GM18858 (cell line): ENCODE results near the gene RARA.
"Not testable (repeated sequence)": the region's sequence is repeated elsewhere in the genome, so short reads cannot be mapped to it uniquely, and the experiment has no call there.

Experiments
- ATAC-seq: cut with Tn5 transposase; IDR thresholded peaks from one replicate; pipeline ENCODE4 v1.9.1; 2021; ENCODE audit not compliant: unreplicated experiment

The RARA gene

GRCh38 chr17:40373999-40374398 is 65.0 kb downstream of the RARA start:
- no peak for ATAC-seq

- no peak for ATAC-seq
Observed at GRCh38 chr17:40374821-40375498, 66.0 kb downstream of the RARA start.

DNA sequence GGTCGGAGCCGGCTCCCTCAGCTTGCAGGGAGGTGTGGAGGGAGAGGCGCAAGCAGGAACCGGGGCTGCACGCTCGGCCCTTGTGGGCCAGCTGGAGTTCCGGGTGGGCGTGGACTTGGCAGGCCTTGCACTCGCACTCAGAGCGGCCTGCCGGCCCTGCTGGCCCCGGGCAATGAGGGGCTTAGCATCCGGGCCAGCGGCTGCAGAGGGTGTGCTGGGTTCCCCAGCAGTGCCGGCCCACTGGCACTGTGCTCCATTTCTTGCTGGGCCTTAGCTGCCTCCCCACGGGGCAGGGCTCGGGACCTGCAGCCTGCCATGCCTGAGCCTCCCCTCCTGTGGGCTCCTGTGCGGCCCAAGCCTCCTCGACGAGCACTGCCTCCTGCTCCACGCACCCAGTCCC is 66.8 kb downstream of the RARA start:
- ATAC-seq, result not testable (repeated sequence)

GRCh38 chr17:40376541-40376940 is 67.6 kb downstream of the RARA start:
- ATAC-seq, result not testable (repeated sequence)

DNA sequence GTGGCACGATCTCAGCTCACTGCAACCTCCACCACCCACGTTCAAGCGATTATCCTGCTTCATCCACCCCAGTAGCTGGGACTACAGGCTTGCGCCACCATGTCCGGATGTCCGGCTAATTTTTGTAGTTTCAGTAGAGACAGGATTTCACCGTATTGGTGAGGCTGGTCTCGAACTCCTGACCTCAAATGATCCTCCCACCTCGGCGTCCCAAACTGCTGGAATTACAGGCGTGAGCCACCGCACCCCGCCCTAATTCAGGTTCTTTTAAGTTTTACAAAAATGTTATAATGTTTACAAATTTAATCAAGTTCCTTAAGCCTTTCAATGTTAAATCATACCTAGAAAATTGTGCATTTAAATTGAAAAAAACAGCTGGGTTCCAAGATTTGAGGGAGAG is 68.9 kb downstream of the RARA start:
- ATAC-seq, result no peak

DNA sequence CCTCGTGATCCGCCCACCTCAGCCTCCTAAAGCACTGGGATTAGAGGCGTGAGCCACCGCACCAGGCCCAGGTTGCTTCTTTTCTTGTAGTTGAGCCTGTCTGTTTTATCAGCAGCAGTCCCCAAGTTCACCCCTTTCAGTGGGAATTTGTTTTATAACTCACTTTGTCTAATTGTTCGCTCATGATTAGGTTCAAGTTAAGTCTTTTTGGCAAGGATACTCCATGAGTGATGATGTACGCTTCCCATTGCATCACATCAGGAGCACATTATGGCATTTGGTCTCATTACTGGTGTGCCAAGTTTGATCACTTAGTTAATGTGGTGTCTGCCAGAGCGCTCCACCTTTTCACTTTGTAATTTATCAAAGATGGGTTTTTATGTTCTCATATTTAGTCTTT is 70.0 kb downstream of the RARA start:
- ATAC-seq, result no peak

- ATAC-seq, result no peak
Observed at GRCh38 chr17:40382251-40382650, 73.3 kb downstream of the RARA start.

GRCh38 chr17:40386555-40386954 is 77.6 kb downstream of the RARA start:
- ATAC-seq, result not testable (repeated sequence)

DNA sequence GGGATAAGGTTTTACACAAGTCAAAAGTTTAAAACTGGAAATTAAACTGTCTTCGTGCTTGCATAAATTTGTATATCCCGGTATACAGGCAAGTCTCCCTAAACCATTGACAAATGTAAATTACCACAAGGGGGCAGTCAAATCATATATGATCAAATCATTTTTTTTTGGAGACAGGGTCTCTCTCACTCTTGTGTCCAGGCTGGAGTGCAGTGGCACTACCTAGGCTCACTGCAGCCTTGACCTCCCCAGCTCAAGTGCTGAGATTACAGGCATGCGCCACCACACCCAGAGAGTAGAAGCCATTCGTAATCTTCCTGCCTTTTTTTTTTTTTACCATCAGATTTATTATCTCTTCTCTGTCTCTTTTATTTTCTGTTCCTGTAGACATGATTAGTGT is 90.2 kb downstream of the RARA start:
- no peak for ATAC-seq

DNA sequence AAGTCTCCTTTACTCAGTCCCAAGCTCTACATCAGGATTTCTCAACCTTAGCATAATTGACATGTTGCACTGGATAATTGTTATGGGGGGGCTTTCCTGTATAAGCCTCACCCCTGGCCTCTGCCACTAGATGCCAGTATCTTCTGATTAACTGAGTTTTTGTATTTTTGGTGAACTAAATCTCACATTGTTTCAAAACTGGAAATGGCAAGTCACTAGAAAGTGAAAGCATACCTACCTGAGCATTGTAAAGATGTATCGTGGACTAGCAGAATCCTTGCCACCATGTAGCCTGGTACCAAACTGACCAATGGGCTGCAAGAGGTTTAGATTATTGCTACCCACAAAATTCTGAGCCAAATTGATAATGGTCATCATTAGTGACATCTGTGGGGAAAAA is 93.7 kb downstream of the RARA start:
- no peak for ATAC-seq

DNA sequence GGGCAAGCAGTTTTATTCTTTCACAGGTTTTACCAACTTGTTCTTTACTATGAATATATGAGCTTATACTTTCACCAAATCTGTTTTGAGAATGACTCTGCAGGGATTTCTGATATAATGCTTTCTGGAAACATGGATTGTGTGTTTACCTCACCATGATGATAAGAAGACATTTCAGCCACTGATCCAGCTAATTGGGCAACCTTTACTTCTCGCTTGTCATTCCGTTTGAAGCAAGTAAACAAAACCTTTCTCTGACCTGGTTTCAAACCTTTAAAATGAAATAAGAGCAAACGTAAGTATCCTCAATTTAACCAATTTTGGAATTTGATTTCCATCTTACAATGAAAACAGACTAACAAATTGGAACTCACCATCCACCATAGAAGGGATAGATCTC is 95.0 kb downstream of the RARA start:
- no peak for ATAC-seq
